Activated T-helper 1 cell treated with anti-CD3 and anti-CD28 coated beads, Interleukin-2, amount 50 U/mL, for 16 hours (primary cell): ENCODE measurements around the gene WDFY2.
"Not testable (repeated sequence)": the region's sequence is repeated elsewhere in the genome, so short reads cannot be mapped to it uniquely, and the experiment has no call there.

Experiments used
- DNase-seq, 2 donors: peaks; one replicate each; pipeline ENCODE4 v3.0.0-alpha.2; 2020; ENCODE audit warnings: low read depth in 1 of 2, low spot score in 1 of 2

Gene WDFY2

DNA sequence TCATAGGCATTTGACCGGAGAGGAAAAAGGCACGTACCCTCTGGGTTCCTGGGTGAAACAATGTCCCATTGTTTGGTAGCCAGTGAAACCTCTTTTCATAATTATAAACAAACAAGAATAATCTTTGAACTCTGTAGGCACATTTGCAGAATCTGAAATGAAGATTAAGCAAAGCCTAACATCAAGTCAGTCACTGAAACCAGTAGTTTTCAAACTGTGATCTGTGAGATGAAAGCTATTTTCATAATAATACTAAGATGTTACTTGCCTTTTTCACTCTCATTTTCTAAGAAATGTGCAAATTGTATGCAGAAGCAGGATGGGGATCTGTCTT, 105.4 kb downstream of the WDFY2 start:
- no peak for DNase-seq

DNA sequence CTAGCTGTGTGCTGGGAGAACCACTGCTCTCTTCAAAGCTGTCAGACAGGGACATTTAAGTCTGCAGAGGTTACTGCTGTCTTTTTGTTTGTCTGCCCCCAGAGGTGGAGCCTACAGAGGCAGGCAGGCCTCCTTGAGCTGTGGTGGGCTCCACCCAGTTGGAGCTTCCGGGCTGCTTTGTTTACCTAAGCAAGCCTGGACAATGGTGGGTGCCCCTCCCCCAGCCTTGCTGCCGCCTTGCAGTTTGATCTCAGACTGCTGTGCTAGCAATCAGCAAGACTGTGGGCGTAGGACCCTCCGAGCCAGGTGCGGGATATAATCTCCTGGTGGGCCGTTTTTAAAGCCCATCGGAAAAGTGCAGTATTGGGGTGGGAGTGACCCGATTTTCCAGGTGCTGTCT, 111.4 kb downstream of the WDFY2 start:
- DNase-seq = not testable (repeated sequence)

DNA sequence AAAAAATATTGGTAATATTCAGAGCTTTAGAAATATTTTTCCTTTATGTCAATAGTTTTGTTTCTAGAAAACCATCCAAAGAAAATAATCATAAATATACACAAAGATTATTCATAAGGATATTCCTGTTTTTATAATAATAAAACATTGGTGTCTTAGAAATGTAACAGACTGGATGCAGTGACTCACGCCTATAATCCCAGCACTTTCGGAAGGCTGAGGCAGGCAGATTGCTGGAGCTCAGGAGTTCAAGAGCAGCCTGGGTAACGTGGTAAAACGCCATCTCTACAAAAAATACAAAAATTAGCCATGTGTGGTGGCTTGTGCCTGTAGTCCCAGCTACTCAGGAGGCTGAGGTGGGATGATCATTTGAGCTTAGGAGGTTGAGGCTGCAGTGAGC, 112.9 kb downstream of the WDFY2 start:
- no peak for DNase-seq

- DNase-seq = no peak
These were observed 113.6 kb downstream of the WDFY2 start for GRCh38 chr13:51697855-51698254.

DNA sequence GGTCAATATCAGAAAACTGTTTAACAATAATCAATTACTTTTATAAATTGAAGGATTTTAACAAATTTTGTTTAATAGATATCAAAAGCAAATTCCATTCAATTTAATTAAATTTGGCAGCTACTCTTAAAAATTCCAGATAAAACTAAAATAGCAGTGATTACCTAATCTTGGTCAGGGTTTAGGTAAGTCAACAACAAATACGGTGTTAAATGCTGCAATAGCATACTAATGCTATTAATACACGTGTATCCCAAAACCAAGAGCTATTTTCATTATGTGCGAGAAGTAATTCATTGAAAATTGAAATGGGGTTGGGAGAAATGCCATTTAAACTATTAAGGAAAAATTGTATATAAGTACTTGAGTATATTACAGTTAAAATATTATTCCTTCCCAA, 114.1 kb downstream of the WDFY2 start:
- DNase-seq = no peak

DNA sequence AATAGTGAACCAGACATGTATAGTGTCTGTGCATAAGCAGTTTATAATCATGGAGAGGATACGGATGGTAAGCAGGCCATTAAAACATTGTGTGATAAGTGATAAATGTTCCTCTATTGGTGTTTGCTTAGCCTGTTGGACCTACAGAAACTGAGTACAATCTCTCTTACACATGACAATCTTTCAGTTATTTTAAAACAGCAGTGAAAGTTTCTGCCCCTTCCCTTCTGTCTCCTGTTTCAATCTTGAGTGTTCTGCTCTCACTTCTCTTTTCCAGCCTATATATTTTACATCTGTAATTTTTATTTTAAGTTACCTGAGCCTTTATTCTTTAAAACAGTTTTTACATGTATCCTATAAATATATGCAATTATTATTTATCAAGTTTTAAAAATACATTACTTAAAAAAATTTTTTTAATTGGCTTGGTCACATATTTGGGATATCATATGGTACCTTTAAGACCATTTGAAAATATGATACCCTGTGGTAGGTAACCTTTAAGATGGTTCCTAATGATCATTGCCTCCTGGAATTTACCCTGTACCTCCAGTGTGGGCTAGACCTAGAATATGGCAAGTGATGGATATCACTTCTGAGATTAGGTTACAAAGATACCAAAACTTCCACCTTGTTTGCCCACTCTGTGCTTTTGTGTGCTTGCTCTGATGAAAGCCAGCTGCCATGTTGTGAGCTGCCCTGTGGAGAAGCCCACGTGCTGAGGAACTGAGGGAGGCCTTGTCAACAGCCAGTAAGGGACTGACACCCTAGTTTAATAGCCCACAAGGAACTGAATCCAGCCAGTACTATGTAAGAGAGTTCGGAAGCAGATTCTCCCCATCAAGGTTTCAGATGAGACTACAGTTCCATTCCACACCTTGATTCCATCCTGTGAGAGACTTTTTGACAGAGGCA, 120.4 kb downstream of the WDFY2 start:
- no peak for DNase-seq

- no peak for DNase-seq
These were observed 123.2 kb downstream of the WDFY2 start for GRCh38 chr13:51707461-51707860.

DNA sequence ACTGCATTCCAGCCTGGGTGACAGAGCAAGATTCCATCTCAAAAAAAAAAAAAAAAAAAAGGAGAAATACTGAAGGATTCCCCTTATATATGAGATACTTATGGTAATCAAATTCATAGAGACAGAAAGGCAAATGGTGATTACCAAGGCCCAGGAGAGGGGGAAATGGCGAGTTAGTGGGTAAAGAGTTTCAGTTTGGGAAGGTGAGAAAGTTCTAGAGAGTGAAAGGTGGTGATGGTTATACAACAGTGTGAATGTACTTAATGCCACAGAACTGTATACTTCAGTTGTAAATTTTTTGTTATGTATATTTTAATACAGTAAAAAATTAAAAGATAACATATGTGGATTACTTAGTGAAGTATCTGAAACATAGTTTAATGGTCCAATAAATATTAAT, 129.5 kb downstream of the WDFY2 start:
- no peak for DNase-seq

DNA sequence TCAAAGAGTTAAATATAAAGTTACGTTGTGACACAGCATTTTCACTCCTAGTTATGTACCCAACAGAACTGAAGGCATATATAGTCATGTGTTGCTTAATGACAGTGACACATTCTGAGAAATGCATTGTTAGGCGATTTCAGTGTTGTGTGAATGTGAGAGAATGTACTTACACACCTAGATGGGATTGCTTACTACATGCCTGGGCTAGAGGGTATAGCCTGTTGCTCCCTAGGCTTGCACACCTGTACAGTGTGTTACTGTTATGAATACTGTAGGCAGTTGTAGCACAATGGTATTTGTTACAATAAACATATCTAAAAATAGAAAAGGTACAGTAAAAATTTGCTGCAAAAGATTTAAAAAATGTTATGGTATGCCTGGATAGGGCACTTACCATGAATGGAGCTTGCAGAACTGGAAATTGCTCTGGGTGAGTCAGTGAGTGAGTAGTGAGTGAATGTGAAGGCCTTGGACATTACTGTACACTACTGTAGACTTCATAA, 130.5 kb downstream of the WDFY2 start:
- no peak for DNase-seq

GRCh38 chr13:51715613-51716012, 131.4 kb downstream of the WDFY2 start:
- no peak for DNase-seq

- no peak for DNase-seq
These were observed 133.6 kb downstream of the WDFY2 start for GRCh38 chr13:51717786-51718398.

DNA sequence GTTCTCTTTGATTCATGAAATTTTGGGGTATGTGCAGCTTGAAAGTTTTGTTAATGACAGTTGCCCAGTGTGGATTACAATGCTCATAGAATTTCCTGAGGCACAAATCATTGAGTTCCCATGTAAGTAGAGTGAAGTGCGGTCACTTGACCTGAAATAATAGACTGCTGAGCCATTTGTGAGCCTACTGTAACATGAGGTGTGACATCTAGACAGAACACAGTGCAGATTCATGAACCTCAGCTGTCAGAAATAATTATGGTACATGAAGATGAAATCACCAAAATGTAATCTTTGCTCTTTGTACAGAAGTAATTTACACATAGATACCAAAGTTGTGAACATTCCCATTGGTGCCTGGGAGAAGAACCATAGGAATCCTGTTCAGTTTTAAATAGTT, 135.1 kb downstream of the WDFY2 start:
- DNase-seq = no peak

DNA sequence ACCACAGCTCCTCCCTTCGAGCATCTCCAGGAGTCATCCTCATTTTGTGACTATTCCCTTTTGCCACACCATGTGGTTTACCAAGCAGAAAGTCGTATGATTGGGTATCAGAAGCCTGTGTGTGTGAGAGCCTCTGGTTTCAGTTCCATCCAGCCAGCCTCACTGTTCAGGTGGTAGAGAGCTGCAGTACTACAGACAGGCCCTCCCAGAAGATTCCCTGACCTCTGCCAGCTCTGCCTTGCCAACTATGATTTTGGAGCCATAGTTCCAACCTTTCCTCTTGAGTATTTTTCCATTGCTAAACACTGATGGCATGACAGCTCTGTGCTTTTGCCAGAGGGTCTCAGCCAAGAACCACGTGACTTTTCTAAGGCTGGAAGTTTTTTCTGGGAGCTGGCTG, 137.2 kb downstream of the WDFY2 start:
- no peak for DNase-seq

DNA sequence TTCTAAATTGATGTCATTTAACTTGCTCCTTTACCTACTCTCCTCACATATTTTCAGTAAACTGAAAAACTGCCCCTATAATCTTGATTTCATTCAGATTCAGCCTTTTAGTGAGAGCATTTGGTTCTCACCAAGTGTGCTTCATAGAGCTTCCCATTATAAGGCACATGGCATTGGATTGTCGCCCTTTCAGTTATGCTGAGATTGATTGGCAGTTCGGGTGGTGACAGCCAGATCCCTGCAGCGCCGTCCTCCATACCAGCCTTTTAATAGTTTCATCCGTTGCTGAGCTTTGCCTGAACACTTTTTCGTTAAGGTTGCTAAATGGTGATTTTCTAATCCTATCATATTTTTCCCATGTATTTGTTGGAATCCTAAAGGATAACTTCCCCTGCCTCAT, 139.3 kb downstream of the WDFY2 start:
- no peak for DNase-seq

DNA sequence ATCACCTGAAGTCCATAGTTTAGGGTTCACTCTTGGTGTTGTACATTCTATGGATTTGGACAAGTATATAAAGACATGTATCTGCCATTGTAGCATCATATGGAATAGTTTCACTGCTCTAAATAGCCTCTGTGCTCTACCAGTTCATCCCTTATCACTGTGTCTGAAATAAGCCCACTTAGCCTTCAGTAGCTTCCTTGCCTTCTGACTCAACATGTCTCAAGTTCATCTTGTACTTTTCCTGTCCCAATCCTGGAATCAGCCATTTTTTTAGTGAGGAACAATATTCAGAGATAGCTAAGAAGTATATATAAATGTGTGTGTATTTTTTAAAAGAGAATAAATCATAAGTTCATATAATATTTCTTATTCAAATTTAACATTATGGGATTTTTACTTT, 140.5 kb downstream of the WDFY2 start:
- DNase-seq = no peak

DNA sequence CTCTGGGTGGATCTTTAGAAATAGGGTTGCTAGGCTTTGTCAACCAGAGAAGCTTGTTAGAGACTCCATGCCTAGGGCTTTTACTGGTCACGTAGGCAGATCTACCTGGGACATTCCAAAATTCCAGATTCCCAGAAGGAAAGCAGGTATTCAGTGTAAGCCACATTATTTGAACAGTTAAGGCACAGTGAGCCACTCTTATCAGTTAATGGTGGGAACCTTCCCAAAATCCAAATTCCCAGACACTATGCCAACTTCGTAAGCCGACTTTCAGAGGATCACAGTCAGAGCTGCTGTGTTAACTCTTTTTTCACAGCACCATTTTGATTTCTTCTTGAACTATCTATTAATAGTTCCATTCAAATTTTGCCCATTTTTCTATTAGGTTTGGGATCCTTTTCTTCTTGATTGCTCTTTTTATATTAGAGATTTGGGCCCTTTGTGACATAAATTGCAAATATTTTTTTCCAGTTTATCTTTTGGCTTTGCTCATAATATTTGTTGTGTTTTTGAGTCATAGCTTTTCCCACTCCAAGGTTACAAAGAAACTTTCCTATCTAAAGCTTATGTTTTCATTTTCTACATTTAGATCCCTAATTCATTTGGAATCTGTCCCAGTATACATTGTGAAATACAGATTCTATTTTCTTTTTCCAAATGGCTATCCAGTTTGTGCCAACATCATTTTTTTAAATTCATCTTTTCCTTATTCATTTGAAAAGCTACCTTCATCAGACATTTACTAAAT, 142.4 kb downstream of the WDFY2 start:
- no peak for DNase-seq

GRCh38 chr13:51727634-51728274, 143.5 kb downstream of the WDFY2 start:
- no peak for DNase-seq

DNA sequence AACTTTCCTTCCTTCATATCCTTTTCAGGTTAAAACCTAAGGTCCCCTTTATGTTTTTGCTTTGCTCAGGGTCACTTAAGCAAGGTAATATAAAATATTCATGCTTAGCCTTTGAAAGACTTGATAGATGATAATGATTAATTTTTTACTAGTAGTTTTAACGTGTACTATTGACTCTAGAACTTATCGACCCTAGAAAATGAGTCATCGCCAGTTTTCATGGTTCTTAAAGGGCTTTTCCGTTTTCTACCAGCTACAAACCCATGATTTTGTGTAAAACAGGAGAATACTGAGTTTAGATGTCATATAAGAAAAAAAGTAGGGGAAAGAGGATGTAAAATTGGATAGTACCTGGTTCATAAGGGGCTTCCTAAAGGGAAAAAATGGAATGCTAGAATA, 144.0 kb downstream of the WDFY2 start:
- DNase-seq = no peak

DNA sequence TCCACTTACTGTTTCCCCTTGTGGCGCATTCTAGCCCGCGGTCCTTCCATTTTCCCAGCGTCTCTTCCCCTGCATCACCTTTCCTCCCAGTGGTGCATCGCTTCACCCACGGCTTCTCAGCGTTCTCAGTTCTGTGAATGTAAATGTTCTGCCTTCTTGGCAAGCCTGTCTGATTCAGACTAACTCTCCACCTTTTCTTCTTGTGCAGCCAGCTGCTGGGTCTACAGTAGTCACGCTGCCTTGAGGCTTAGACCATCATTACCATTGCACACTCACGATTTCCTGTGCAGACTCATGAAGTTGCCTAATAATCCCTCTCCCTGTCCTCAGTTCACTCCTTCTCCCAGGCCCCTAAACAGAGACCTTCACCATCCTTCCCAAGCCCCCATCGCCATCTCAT, 144.7 kb downstream of the WDFY2 start:
- DNase-seq = no peak

GRCh38 chr13:51729866-51730553, 145.7 kb downstream of the WDFY2 start:
- no peak for DNase-seq

DNA sequence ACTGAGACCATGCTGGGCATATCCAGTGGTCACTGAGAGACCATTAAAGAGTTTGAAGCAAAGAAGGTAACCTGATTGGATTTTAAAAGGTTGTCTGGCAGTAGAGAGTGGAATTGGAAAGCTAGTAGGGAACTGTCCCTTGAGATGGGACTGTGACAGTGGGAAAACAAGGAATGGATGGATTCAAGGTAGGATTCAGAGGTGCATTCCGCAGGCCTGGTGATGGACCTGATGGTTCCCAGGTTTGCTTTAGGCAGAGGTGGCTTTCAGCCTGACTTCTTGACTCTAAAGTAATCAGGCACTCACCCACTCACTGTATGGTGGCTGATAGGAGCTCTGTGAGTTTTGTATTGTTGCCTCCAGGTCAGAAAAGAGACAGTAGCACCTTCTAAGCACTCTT, 146.7 kb downstream of the WDFY2 start:
- no peak for DNase-seq
